HG03196 (cell line): Measurements from ENCODE around the gene CDC14B.
"Not testable (repeated sequence)": the region's sequence is repeated elsewhere in the genome, so short reads cannot be mapped to it uniquely, and the experiment has no call there.

Source experiments
- ATAC-seq: cut with Tn5 transposase; IDR thresholded peaks from one replicate; pipeline ENCODE4 v1.9.1; 2021; ENCODE audit not compliant: unreplicated experiment

Gene CDC14B

DNA sequence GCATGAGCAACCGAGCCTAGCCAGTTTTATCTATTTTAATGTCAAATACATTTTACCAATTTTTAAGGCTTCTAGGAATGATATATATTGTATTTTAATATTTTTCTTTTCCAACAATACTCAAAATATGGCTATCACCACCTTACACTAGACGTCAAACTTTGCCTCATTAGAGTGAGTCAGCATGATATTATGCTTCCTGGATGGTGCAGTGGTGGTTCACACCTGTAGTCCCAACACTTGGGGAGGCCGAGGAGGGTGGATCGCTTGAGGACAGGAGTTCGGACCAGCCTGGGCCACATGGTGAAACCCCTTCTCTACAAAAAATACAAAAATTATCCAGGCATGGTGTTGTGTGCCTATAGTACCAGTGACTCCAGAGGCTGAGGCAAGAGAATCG is 7.3 kb upstream of the CDC14B start:
- ATAC-seq: no peak

DNA sequence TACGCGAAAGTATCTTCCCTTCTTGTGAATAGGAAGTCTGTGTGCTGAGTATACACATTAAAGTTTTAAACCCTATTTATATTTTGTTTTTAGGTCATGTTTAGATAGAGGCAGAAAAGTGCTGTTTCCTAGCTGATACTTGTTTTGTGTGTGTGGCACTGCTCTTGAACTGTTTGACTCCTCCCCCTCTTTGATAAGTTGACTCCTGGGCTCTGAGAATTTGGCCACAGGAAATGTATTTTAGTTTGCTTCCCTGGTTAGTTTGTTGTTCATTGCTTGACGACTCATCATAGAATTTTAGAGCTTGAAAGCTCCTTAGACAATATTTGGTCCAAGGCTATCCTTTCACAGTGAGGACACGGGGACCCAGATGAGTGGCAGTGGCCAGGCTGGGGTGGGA is 2.0 kb upstream of the CDC14B start:
- ATAC-seq: no peak

DNA sequence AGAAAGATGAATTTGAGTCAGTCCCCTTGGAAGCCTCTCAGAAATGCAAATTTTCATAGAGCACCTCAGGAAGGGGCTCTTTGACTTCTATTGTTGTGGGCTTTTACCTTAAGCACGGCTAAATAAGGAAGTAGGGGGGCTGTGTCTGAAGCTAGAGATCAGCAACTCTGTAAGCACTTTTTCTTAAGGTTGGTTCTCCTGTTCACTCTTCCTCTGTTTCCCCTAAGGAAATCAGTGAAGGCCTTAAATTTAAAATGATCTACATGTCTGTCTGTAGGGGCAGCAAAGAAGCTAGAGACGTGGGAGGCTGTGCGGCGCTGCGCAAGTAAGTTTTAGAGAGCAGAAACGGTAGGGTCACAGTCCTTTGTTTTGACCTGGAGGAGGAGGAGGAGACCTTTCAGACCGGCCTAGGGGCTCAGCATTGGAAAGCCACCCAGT is 1.2 kb upstream of the CDC14B start:
- ATAC-seq: no peak

- ATAC-seq: no peak
Measured at GRCh38 chr9:96620181-96620514, 505 bp upstream of the CDC14B start.

GRCh38 chr9:96619124-96619465 is 548 bp downstream of the CDC14B start:
- ATAC-seq: no peak

- no peak for ATAC-seq
Measured at GRCh38 chr9:96618209-96619123, 1.2 kb downstream of the CDC14B start.

GRCh38 chr9:96617439-96618185 is 2.0 kb downstream of the CDC14B start:
- no peak for ATAC-seq

GRCh38 chr9:96616817-96617438 is 2.7 kb downstream of the CDC14B start:
- no peak for ATAC-seq

- ATAC-seq: no peak
Measured at GRCh38 chr9:96615411-96615810, 4.2 kb downstream of the CDC14B start.

DNA sequence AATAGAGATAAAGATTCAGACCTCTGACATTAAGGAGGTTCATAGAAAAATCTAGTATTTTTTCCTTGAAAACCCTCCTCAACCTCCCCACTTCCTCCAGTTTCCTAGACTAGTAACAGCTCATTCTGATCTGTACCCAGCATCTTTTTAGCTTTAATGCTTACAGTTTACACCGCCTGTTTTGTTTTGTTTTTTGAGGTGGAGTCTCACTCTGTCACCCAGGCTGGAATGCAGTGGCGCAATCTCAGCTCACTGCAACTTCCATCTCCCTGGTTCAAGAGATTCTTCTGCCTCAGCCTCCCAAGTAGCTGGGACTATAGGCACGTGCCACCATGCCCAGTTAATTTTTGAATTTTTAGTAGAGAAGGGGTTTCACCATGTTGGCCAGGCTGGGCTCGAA is 5.0 kb downstream of the CDC14B start:
- ATAC-seq: not testable (repeated sequence)

DNA sequence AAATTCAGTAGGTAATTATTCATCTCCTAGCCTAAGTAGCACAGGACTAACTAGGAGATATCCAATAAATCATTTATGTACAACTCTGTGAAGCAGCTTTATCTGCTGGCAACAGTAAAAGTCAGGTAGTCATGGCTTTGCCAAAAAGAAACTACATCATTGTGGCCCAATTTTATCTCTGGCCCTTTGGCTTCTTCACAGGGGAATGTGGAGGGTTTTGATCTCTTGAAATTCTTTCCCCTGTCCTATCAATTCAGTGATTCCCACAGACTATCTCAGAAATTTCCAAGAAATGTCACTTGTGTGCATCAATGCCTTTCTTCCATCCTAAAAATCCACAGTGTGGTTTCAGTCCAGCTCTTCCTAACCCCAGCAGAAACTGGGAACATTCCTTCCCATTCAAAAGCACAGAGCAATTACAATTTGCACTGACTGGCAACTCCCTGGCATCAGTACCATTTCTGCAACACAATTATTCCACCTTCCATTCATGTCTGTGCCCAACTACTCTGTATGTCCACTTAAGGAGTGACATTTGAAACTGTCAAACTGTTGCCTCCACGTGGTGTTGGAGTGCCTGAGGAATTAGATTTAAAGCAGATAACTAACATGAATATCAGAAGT is 6.6 kb downstream of the CDC14B start:
- no peak for ATAC-seq

- ATAC-seq: no peak
Measured at GRCh38 chr9:96612105-96612965, 7.3 kb downstream of the CDC14B start.

GRCh38 chr9:96611302-96611701 is 8.3 kb downstream of the CDC14B start:
- no peak for ATAC-seq

GRCh38 chr9:96609732-96610131 is 9.9 kb downstream of the CDC14B start:
- no peak for ATAC-seq

- no peak for ATAC-seq
Measured at GRCh38 chr9:96607971-96608370, 11.7 kb downstream of the CDC14B start.

DNA sequence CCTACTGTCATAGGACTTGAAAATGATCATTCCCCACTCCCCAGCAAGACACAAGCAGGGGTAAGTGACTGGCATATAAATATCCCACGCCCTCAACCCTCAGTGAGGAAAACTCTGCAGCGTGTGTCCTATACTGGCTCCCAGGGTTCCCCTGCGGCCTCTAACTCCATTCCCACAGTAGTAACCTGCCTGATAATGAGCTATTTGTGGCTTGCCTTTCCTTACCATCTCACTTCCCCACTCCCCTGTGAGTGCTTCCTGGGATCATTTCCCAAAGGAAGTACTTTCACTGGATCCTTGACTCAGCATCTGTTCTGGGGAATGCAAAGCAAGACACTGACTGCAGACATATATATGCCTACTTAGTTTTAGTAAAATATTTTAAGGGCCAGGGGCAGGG is 14.3 kb downstream of the CDC14B start:
- ATAC-seq: no peak

DNA sequence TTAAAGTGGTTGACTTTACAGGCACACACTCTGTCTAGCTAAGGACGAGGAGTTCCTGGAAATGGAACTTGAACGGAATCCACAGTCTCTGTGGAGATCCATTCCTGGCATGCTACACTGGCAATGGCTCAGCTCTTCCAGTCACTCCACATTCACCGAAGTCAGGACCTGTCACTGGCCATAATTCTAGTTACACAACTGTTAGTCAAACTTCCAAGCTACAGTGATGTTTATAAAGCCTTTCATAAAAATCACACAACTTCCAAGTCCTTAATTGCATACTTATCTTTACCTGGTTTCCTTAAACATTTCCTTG is 15.7 kb downstream of the CDC14B start:
- ATAC-seq: no peak

- ATAC-seq: no peak
Measured at GRCh38 chr9:96603305-96604003, 16.2 kb downstream of the CDC14B start.

DNA sequence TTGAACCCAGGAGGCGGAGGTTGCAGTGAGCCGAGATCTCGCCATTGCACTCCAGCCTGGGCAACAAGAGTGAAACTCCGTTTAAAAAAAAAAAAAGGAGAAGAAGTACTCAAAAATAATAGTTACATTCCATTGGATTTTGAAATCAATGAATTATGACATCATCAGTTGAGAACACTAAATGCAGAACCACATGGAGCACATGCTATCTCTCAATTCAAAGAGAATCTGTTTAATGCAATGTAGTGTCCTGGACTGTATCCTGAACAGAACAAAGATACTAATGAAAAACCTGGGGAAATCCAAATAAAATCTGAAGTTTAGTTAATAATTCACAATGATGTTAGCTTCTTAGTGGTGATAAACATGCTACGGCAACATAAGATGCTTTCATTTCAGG is 20.3 kb downstream of the CDC14B start:
- ATAC-seq: no peak

DNA sequence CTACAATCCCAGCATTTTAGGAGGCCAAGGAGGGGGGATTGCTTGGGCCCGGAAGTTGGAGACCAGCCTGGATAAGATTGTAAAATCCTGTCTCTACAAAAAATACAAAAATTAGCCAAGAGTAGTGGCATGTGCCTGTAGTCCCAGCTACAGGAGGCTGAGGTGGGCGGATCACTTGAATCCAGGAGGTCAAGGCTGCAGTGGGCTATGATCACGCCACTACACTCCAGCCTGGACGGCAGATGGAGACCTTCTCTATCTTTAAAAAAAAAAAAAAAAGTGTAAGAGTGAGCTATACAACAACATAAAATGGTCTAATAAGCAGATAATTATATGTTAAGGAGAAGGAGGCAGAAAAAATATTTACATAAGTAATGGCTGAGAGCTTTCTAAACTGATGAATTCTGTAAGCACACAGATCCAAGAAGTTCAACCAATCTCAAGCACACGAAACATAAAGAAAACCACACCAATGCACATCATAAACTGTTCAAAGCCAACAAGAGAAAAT is 23.0 kb downstream of the CDC14B start:
- no peak for ATAC-seq
